Ammon's horn (tissue), 1 donor: ENCODE results near the gene SFRP5.

Experiments
- DNase-seq: peaks from one replicate; pipeline ENCODE4 v3.0.0-alpha.2; 2016; ENCODE audit warnings: low spot score

Gene SFRP5

DNA sequence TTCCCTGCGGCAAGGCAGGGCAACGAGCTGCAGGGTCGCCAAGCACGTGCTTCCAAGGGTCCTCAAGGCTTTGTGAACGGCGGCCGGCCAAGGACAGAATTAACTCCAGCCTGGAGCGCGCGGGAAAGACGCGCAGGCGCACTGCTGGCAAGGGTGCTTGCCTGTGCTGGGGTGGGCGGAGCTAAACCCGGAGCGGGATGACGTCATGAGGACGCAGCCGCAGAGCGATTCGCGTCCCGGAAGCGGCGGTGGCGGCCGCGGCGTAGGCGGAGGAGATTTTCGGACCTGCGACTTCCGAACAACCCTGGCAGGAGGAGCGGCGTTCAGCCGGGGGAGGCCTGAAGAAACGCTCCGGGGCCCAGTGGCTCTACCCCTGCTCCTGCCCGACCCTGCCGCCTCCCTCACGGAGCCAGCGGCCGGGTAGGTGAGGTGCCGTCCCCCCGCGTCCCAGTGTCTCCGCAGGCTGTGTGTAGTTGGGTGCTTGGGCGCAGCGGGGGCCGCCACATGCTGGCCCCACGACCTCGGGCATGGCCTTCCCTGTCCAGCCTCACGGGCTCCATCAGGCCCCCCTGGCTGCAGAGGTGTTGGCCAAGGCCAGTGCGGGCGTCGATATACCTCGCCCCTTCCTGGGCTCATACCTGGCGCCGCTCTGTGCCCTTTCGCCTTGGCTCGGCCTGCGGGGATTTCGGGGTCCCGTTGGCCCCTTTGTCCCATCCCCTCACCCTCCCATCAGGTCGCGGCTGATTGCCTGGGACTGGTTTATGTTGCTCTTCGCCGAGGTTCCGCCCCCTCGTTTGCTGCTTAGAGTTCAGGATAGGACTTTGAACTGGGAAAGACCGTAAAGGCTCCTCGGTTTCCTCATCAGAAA, 34.7 kb downstream of the SFRP5 start, which contains the start of gene ZFYVE27:
ZFYVE27 (plus strand) TSS at position 227 of the 868 bp plus-strand sequence. CDS start 1,350 bp downstream, outside the sequence.
- peak; percentile 96 for DNase-seq

DNA sequence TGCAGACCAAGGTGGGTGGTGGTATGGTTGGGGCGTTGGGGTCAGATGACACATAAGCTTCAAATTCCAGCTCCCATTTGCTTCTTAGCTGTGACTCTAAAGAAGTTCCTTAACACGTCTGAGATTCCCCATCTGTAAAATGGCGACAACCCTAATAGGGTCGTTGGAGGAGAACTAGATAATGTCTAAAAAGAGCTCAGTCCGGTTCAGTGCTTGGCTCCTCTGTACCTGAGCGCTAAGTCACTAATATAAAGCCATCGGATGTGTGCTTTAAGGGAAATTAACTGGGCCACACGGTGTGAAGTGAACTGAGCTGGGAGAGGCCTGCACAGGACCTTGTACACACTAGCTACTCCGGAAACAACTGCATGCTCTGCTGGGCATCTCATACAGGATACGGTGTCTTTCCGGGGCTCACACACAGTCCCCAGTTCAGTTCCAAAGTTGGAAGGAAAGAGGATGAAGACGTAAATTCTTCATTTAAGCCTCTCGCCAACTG, 35.3 kb downstream of the SFRP5 start:
- DNase-seq = no peak

DNA sequence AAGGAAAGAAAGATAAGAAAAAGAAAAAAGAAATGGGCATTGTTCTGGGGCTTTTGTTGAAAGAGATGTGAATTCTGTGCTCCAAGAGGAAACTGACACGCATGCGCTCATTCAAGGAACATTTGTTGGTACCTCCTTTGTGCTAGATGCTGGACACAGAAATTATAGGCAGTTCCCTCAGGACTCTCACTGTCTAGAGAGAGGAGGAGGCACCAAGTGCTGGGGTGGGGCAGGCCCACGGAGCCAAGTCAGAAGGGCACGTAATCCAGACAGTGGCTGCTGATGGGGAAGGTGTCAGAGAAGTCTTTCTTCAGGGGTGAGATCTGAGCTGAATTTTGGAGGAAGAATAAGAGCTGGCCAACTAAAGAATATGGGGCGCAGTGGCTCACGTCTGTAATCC, 37.8 kb downstream of the SFRP5 start:
- DNase-seq = no peak

DNA sequence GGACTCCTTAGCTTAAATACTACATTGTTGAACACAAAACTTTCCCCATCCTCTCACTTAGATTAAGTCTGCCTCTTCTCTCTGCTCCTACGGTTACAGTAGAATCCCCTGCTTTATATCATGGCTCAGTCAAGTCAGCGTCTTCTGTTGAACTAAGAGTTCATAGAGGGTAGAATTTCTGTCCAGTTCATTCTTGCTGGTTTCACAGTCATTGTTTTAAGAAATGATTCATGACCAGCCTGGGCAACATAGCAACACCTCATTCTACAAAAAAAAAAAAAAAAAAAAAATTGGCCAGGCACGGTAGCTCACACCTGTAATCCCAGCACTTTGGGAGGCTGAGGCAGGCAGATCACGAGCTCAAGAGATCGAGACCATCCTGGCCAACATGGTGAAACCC, 38.5 kb downstream of the SFRP5 start:
- no peak for DNase-seq

DNA sequence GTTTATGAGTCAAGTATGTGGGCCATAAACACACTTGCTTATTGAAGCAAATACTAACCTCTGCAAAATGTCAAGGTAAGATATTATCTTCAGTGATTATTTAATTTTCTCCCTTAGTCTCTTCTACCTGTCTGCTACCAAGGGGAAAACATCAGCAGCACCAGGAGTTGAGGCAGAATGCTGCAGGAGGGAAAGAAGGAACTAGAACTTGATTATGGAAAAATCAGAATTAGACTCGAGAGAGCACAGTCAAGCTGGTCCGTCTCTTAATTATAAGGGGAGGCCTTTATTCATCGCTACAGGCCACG, 39.8 kb downstream of the SFRP5 start:
- no peak for DNase-seq

DNA sequence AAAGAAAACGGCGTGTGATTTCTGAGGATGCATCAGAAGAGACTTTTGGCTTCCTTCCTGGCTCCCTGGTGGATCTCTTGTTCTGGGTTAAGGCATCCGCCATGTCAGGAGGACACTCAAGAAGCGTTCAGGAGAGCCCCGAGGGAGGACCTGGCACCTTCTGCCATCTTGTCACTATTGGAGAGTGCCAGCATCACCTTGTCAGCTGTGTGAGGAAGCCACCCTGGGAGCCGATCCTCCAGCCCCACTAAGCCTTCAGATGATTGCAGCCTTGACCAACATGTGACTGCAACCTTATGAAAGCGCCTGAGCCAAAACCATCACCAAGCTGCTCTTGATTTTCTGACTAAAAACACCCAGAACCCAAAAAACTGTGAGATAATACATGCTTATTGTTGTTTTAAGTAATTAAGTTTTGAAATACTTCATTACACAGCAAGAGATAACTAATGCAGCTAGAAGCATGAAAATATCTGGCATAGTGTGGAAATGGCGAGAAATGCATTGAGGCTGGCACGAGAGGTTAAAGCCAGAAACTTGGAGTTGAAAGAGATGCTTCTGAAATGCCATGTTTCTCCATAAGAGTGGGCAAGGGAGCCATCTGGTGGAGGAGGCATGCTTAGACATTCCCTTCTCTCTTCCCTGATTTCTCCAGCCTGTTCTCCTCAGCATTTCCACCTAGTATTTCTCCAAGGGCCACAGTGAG, 40.3 kb downstream of the SFRP5 start:
- peak; percentile 91 for DNase-seq

DNA sequence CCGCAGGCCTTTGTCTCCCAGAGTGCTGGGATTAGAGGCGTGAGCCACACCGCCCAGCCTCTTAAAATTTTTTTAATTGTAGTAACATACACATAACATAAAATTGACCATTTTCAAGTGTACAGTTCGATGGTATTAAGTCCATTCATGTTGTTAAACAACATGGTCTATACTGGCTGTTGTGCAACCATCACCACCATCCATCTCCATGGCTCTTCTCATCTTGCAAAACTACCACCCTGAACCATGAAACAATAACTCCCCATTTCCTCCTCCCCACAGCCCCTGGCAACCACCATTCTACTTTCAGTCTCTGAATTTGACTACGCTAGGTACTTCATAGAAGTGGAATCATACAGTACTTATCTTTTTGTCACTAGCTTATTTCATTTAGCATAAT, 42.8 kb downstream of the SFRP5 start:
- DNase-seq = no peak

DNA sequence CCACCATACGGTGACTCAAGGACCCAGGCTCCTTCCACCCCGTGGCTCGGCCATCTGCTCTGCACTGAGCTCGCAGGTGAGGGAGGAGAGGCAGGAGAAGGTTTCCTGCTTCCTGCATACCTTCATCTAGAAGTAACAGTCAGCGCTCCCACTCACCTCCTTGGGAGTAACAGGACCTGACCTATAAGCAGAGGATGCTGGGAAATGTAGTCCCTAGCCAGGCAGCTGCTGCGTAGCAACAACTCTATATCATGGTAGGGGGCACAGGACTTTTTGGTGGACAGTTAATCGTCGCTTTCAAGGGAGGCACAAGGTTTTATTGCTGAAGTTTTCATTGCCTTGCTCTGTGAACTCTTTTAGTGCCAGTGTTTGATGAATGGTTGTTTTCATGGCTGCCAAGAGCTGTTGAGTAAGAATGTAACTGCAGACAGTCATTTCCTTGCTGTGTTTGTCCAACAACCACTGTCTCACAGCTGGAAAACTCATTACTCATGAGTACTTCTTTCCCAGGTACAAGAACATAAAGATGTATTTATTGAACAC, 45.1 kb downstream of the SFRP5 start:
- no peak for DNase-seq

DNA sequence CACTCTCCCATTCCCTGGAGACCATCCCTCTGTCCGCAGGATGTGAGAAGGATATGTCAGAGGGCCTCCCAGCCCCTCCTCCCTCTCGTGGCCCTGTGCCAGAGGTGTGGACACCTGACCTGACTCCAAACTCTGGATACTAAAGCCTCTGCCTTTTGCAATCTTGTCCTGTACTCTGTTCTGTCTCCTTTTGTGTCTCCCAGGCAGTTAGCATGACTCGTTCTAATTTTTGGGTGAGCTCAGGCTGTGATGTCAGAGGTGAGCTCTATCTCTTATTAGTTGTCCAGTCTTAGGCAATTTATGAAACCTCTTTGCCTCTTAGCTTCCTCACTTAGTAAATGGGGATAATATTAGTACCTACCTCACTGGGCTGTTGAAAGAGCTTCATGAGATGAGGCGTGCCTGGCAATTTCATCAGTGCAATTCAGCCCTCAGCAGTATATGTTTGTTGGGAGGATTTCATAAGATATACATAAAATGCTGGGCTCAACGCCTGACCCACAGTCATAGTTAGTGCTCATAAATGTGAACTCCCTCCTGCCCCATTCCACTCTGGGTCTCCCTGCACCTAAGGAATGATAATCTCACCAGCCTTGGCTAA, 47.4 kb downstream of the SFRP5 start:
- DNase-seq = no peak

DNA sequence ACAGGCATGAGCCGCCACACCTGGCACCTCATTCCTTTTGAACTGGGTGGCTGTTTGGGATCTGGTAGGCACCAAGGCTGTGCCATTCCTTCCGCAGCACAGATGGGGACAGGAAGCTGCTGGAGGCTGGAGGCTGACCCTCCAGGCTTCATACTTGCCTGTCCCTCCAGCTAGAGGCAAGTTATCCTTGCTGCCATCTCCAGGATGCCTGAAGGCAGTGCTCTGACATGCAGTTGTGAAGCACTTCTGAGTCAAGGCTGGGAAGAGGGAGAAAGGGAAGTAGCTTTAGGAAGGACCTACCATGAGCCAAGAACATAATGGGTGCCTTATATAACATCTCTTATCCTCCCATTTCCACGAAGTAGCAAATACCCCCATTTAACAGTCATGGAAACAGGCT, 48.8 kb downstream of the SFRP5 start:
- no peak for DNase-seq

DNA sequence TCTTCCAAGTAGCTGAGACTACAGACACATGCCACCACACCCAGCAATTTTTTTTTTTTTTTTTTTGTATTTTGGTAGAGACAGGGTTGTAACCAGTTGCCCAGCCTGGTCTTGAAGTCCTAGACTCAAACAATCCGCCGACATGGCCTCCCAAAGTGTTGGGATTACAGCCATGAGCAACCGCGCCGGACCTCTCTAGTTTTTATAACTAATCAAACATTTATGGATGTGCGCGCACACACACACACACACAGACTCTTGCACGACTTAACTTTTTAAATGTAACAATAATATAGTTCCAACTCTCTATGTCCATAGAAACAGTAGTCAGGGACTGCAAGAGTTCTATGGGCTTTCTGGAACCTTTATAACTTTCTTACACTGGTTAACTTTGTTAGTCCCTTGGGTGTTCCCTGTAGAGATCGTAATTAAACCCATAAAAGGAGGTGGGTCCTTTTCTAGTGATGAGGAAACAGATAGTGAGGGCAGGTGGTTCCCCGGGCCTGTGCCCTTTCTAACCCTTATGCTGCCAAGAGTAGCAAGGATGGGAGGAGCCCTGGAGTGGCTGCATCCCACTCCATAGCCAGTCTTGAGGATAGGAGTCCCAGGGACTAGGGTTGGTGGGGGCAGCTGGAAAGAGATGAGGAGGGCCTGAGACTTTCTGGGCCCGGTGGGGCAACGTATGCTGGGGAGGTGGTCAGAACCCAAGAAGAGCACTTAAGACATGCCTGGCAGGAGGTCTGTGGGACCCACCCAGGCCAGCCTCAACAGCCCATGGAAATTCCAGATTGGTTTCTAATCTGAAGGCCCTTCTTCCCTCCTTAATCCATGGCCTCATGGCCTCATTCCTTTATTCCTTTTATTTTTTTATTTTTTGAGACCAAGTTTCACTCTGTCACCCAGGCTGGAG, 49.7 kb downstream of the SFRP5 start:
- no peak for DNase-seq

DNA sequence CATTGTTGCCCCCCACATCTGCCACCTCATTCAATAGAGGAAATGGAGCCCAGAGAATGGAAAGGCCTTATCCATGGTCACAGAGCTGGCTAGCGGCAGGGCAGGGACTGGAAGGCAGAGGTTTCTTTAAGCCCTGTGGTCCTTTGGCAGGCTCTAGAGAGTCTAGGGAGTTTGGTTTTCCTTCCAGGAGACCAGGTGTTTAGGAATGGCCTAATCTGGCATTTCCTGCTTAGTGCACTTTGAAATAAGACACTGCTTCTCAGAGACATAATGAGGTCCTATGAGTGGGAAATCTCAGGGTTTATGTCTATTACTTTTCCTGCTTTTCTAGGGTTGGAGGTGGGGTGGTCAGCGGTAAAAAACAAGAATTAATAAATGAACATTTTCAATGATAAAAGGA, 52.2 kb downstream of the SFRP5 start:
- DNase-seq = no peak

DNA sequence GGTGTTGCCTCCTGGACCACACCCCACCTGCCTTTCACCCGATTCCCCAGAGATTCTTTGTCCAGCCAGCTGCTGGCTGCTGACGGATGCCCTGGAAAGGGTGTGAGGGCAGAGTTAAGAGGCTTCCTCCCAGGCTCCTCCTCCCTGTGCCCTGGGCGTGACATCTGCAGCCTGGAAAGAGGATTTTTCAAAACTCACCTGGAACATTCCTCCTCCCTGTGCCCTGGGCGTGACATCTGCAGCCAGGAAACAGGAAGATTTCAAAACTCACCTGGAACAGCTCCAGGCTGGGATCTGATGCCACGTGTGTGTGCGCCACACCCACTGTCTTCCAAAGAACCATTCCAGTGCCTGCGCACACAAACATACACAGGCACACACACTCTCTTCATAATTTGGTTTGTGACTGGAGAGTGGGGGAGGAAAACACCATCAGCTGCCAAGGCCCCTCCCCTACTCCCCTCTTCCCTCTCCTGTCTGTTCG, 53.1 kb downstream of the SFRP5 start:
- no peak for DNase-seq

DNA sequence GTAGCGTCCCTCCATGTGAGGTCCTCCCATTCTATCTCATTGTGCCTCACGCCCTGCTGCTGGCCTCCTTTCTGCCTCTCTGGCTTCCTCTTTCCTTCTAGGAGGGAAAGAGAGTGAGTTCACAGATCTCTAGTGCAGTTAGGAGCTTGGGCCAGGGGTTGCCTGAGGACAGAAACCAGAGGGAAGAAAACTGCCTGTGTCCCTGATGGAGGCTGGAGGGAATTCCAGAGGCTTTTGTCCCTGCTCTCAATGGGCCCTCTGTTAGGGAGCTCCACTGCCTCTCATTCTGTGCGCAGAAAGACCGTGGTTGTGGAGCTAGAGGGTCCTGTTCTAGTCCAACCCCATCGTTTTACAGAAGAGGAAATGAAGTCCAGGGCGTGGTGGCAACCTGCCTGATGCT, 53.6 kb downstream of the SFRP5 start:
- peak; percentile 85 for DNase-seq

DNA sequence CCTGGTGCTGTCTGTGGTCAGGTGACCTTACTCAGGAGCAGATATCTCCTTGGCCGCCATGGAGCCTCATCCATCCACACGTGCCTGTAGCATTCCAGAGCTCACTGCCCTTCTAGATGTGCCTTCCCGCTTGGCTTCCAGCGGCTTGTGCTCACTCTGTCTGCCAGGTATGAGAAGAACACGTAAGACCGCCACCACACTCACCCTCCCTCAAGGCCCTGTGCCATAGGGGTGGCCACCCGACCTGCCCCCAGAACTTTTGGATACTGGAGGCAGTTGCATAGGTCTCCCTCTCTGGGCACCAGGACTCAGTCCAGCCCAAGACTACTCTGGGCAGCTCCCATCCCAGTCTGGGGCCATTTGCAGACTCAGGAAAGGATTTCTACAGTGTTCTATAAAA, 54.2 kb downstream of the SFRP5 start:
- DNase-seq = no peak
